Measurements from ENCODE around the gene CKB. TPM values are rescaled to one million over a fixed set of nuclear protein-coding genes. Genes with fewer than 3 reads are reported as not detected.

The CKB gene
- polyA plus RNA-seq, 1 donor (not counting 4 experiments of a cell fraction or from before 2014, with no cell fraction given) = 10.0 TPM

DNA sequence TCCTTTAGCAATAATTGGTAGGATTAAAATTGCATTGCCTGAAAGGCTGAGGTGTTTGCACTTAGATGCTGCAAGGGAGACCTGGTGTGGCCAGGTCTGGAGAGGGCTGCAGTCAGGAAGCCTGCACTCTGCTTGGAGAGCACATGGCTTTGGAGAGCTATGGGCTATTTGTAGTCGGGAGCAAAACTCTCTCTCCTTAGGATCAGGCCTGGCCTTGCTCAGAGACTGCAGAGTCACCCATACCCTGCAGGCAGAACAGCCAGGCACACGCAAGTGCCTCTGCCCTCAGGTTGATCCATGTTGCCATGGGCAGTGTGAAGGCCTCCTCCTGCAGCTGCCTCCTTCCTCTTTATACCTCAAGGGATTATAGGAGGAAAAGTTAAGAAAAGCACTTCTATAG is 26.8 kb downstream of the CKB start:
- H3K79me2 ChIP-seq (ENCODE audit: control insufficient read depth, insufficient read depth, low read length) = peaks cover 7% of the 10 kb centered on the region
- FAIRE-seq = no peak
- no peaks in the 10 kb centered on the region for H3K9me1 ChIP-seq (ENCODE audit: control insufficient read depth, extremely low read depth, insufficient read depth, low read length)
- no peak overlapping the region for H3K4me2 ChIP-seq (ENCODE audit: control insufficient read depth, extremely low read depth, insufficient read depth, low read depth, low read length)
- H3K36me3 ChIP-seq (ENCODE audit: control insufficient read depth in 2 of 2, extremely low read depth in 1 of 2, insufficient read depth in 2 of 2, low read length in 2 of 2) = peaks cover 19 to 28% of the 10 kb centered on the region in 2 experiments
- no peak overlapping the region for H2AFZ ChIP-seq (ENCODE audit: control insufficient read depth, low read length)
- DNase-seq (ENCODE audit: low read depth, low spot score) = no peak
- H3K9me3 ChIP-seq (ENCODE audit: control insufficient read depth, low read depth, low read length) = no peaks in the 10 kb centered on the region
- peaks cover 8% of the 10 kb centered on the region for H3K4me1 ChIP-seq (ENCODE audit: control insufficient read depth, extremely low read depth, insufficient read depth, low read length)
- no peak overlapping the region for H3K4me3 ChIP-seq (ENCODE audit: control insufficient read depth in 2 of 3, extremely low read depth in 1 of 3, insufficient read depth in 2 of 3, low read depth in 1 of 3, low read length in 3 of 3)
- peaks cover 9% of the 10 kb centered on the region for H4K20me1 ChIP-seq (ENCODE audit: control insufficient read depth, extremely low read depth, insufficient read depth, low read length)
- dilution Hi-C loops (cut with MboI; ENCODE audit: extremely low pct_ligation_motif_present, low sequenced_read_pairs) = no loop called here
- no peak for TF ChIP-seq EZH2 (IDR thresholded peaks at IDR 0.05; ENCODE audit: low read length)
- TF ChIP-seq, protein P1, sequence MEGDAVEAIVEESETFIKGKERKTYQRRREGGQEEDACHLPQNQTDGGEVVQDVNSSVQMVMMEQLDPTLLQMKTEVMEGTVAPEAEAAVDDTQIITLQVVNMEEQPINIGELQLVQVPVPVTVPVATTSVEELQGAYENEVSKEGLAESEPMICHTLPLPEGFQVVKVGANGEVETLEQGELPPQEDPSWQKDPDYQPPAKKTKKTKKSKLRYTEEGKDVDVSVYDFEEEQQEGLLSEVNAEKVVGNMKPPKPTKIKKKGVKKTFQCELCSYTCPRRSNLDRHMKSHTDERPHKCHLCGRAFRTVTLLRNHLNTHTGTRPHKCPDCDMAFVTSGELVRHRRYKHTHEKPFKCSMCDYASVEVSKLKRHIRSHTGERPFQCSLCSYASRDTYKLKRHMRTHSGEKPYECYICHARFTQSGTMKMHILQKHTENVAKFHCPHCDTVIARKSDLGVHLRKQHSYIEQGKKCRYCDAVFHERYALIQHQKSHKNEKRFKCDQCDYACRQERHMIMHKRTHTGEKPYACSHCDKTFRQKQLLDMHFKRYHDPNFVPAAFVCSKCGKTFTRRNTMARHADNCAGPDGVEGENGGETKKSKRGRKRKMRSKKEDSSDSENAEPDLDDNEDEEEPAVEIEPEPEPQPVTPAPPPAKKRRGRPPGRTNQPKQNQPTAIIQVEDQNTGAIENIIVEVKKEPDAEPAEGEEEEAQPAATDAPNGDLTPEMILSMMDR (optimal IDR thresholded peaks at IDR 0.05 in 1 of 3, IDR thresholded peaks at IDR 0.05 in 1 of 3, conservative IDR thresholded peaks at IDR 0.05 in 1 of 3; ENCODE audit: extremely low read depth in 1 of 3, insufficient read depth in 2 of 3, low read length in 3 of 3) = no peak
- no peaks in the 10 kb centered on the region for H3K27me3 ChIP-seq (ENCODE audit: control insufficient read depth, extremely low read depth, insufficient read depth, low read length)
- H3K27ac ChIP-seq (ENCODE audit: control insufficient read depth, insufficient read depth, low read length) = no peak overlapping the region
- no peak overlapping the region for H3K9ac ChIP-seq (ENCODE audit: control insufficient read depth, extremely low read depth, insufficient read depth, low read length)

DNA sequence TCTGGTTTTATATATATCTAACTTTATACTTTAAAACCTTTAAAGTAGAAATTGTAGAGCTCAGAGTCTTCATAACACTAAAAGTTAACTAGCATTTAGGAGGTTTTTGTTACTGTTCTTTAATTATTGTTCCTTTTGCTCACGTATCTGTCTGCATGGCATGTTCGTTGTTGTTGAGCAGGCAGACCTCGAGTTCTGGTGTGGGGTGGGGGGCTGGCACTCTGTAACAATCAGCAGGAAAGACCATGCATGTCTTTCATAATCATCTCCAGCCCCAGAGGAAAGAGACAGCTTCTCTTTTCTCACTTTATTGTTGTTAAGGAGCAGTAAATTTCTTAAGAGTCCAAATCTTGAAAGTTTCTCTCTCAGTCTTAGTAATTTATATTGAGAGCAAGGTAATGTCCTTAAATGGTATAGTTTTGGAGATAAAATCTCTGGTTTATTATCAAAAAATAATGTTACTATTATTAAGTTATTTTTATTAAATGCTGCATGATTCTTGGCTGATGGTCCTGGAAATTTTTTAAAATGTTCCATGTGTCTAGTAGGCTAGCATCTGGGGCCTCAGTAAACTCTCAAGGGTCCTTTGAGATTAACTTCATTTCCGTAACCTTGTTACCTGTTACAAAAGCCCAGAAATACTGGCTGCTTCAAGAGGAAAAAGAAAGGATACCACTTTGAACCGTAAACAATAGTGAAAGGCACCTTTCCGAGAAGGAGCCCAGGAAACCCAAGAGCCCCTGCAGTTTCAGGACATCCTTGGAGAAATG is 30.3 kb downstream of the CKB start:
- Histone ChIP-seq H3K9ac (ENCODE audit: control insufficient read depth, extremely low read depth, insufficient read depth, low read length) (no peak overlapping the region), H3K4me2 (ENCODE audit: control insufficient read depth, extremely low read depth, insufficient read depth, low read depth, low read length) (no peak overlapping the region), H3K27ac (ENCODE audit: control insufficient read depth, insufficient read depth, low read length) (no peak overlapping the region), H3K4me3 (ENCODE audit: control insufficient read depth in 2 of 3, extremely low read depth in 1 of 3, insufficient read depth in 2 of 3, low read depth in 1 of 3, low read length in 3 of 3) (no peak overlapping the region), H3K9me1 (ENCODE audit: control insufficient read depth, extremely low read depth, insufficient read depth, low read length) (no peaks in the 10 kb centered on the region), H2AFZ (ENCODE audit: control insufficient read depth, low read length) (no peak overlapping the region), H4K20me1 (ENCODE audit: control insufficient read depth, extremely low read depth, insufficient read depth, low read length) (peaks cover 2% of the 10 kb centered on the region), H3K4me1 (ENCODE audit: control insufficient read depth, extremely low read depth, insufficient read depth, low read length) (peaks cover 2% of the 10 kb centered on the region), H3K9me3 (ENCODE audit: control insufficient read depth, low read depth, low read length) (no peaks in the 10 kb centered on the region), H3K27me3 (ENCODE audit: control insufficient read depth, extremely low read depth, insufficient read depth, low read length) (no peaks in the 10 kb centered on the region), H3K79me2 (ENCODE audit: control insufficient read depth, insufficient read depth, low read length) (peaks cover 4% of the 10 kb centered on the region), H3K36me3 (ENCODE audit: control insufficient read depth in 2 of 2, extremely low read depth in 1 of 2, insufficient read depth in 2 of 2, low read length in 2 of 2) (peaks cover 25 to 28% of the 10 kb centered on the region in 2 experiments)
- no peak for TF ChIP-seq EZH2 (IDR thresholded peaks at IDR 0.05; ENCODE audit: low read length)
- TF ChIP-seq, protein P1 (optimal IDR thresholded peaks at IDR 0.05 in 1 of 3, IDR thresholded peaks at IDR 0.05 in 1 of 3, conservative IDR thresholded peaks at IDR 0.05 in 1 of 3; ENCODE audit: extremely low read depth in 1 of 3, insufficient read depth in 2 of 3, low read length in 3 of 3) = no peak
- DNase-seq (ENCODE audit: low read depth, low spot score) (no peak), FAIRE-seq (no peak)
- dilution Hi-C loops (cut with MboI; ENCODE audit: extremely low pct_ligation_motif_present, low sequenced_read_pairs) = no loop called here
